ENCODE measurements around the gene ZBTB4.

- TF ChIP-seq CTCF (IDR thresholded peaks at IDR 0.05) = no peak
- TF ChIP-seq POLR2A (IDR thresholded peaks at IDR 0.05) = peak; percentile 34 to 37
- peak in 1 of 2 donors; percentile 59 for TF ChIP-seq EP300 (IDR thresholded peaks at IDR 0.05)
Measured at GRCh38 chr17:7477392-7478275, 1.8 kb downstream of the ZBTB4 start.

Data from tibial nerve (tissue), 4 donors.